HL-60 (cell line): ENCODE results near the gene TTC28.

Experiments used
- CTCF ChIP-seq: IDR thresholded peaks from one replicate; pipeline ENCODE4 v1.5.1; 2011; ENCODE audit warnings: low read length, control low read depth, inconsistent platforms; ENCODE audit not compliant: insufficient read depth
- GABPA ChIP-seq: IDR thresholded peaks from 2 replicates; pipeline ENCODE4 v1.6.1; 2012; ENCODE audit warnings: low read depth
- POLR2AphosphoS5 ChIP-seq: IDR thresholded peaks from 2 replicates; pipeline ENCODE4 v1.6.1; 2012; ENCODE audit warnings: low read depth
- REST ChIP-seq: IDR thresholded peaks from 2 replicates; pipeline ENCODE4 v1.6.1; 2012; ENCODE audit warnings: low read depth; ENCODE audit not compliant: insufficient replicate concordance
- SPI1 ChIP-seq: IDR thresholded peaks from 2 replicates; pipeline ENCODE4 v1.6.1; 2012; ENCODE audit warnings: low read depth, mild to moderate bottlenecking, borderline replicate concordance

- no peak for TF ChIP-seq CTCF
- TF ChIP-seq POLR2AphosphoS5, result no peak
- no peak for TF ChIP-seq GABPA
- no peak for TF ChIP-seq REST
- TF ChIP-seq SPI1, result no peak
Measured at GRCh38 chr22:28366856-28367255, 312.8 kb downstream of the TTC28 start.
